Measurements from ENCODE around the gene RDH13. TPM values are rescaled to one million over a fixed set of nuclear protein-coding genes. Genes with fewer than 3 reads are reported as not detected.
A peak's percentile ranks its signal among the peaks of the same experiment; 100 is the strongest.

Gene RDH13
- total and polyA plus RNA-seq, 12 donors = 21.4 to 72.0 (median 53.2) TPM

DNA sequence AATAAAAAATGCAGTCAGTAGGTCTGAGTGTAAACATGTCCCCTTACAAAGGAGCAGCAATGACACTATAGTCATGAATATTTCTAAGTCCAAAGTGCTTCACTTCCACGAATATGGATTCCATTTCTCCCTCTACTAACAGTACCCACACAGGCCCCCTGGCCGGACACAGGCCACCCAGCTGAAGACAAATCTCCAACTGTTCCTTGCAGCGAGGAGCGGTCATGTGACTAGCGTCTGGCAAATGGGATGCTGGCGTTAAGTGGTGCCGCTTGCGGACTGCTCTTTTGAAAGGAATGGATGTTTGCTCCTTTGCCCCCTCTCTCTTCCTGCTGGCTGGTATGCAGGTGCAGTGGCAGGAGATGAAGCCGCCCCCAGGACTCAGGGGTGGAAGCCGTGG is 38.3 kb upstream of the RDH13 start:
- intact Hi-C loops (cut with DNase I) = no loop called here
- TF ChIP-seq, protein P1, sequence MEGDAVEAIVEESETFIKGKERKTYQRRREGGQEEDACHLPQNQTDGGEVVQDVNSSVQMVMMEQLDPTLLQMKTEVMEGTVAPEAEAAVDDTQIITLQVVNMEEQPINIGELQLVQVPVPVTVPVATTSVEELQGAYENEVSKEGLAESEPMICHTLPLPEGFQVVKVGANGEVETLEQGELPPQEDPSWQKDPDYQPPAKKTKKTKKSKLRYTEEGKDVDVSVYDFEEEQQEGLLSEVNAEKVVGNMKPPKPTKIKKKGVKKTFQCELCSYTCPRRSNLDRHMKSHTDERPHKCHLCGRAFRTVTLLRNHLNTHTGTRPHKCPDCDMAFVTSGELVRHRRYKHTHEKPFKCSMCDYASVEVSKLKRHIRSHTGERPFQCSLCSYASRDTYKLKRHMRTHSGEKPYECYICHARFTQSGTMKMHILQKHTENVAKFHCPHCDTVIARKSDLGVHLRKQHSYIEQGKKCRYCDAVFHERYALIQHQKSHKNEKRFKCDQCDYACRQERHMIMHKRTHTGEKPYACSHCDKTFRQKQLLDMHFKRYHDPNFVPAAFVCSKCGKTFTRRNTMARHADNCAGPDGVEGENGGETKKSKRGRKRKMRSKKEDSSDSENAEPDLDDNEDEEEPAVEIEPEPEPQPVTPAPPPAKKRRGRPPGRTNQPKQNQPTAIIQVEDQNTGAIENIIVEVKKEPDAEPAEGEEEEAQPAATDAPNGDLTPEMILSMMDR (IDR thresholded peaks at IDR 0.05) = no peak
- Histone ChIP-seq H3K4me3 (no peak overlapping the region), H3K27me3 (no peaks in the 10 kb centered on the region), H3K9me3 (peaks cover 0 to 10% (median 4%) of the 10 kb centered on the region in 11 donors), H3K27ac (peak overlapping the region in 1 of 10 donors; percentile 71), H3K4me1 (peaks cover 5 to 32% (median 25%) of the 10 kb centered on the region in 9 donors), H3K36me3 (peaks cover 5 to 78% (median 46%) of the 10 kb centered on the region in 9 donors)
- DNase-seq = no peak
- whole genome bisulfite sequencing, 2 donors = 85 to 90% methylated on average over 10 of the region's 10 CpGs
- ATAC-seq = no peak

DNA sequence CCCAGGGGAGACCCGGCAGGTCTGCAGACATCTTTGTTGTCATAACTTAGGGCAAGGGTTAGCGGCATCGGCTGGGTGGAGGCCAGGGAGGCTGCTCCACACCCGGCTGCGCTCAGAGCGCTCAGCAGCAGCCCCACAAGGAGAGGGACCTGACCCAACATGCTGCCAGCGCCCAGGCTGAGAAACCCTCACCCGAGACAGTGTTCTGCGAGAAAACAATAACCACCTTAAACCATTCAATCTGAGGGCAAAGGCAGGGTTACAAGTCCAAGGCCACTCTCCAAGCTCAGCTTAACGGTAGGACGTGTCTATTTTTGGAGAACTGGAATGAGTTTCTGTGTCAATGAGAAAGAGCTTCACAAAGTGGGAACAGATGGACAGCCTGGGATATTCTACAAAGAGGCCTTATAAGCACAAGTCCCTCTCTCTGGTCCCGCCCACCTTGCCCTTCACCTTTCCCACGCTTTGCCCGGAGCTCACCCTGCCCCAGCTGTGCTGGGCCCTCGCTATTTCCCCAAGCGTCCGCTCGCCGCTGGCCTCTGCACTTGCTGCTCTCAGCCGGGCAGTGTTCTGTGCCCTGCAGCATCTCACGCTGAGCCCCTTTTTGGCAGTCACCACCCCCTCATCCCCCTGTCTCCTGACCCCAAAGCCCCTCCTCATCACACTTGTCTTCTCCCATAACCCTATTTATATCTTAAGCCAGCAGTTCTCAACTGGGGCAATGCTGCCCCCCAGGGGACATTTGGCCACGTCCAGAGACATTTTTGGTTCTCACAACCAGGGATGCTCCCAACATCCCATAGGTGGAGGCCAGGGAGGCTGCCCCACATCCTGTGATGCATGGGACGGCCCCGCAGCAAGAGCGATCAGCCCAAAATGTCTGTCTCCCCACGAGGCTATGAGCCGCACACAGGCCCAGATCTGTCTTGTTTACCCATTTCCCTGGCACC is 36.9 kb upstream of the RDH13 start:
- TF ChIP-seq, protein P1 (IDR thresholded peaks at IDR 0.05) = peak in 6 of 9 donors; percentile 18 to 43 (median 28)
- H3K36me3 ChIP-seq = peaks cover 9 to 82% (median 55%) of the 10 kb centered on the region in 9 donors
- DNase-seq (peak; percentile 66 to 67), ATAC-seq (peak; percentile 54 to 82 (median 62))
- H3K27me3 ChIP-seq = no peaks in the 10 kb centered on the region
- intact Hi-C loops (cut with DNase I) = no loop called here
- peak overlapping the region in 1 of 10 donors; percentile 12 for H3K4me3 ChIP-seq
- H3K27ac ChIP-seq = peak overlapping the region in 8 of 10 donors; percentile 1 to 72 (median 58)
- peaks cover 0 to 10% (median 4%) of the 10 kb centered on the region in 11 donors for H3K9me3 ChIP-seq
- WGBS, 2 donors = 64 to 65% methylated on average over 27 of the region's 27 CpGs
- peaks cover 5 to 32% (median 25%) of the 10 kb centered on the region in 9 donors for H3K4me1 ChIP-seq

DNA sequence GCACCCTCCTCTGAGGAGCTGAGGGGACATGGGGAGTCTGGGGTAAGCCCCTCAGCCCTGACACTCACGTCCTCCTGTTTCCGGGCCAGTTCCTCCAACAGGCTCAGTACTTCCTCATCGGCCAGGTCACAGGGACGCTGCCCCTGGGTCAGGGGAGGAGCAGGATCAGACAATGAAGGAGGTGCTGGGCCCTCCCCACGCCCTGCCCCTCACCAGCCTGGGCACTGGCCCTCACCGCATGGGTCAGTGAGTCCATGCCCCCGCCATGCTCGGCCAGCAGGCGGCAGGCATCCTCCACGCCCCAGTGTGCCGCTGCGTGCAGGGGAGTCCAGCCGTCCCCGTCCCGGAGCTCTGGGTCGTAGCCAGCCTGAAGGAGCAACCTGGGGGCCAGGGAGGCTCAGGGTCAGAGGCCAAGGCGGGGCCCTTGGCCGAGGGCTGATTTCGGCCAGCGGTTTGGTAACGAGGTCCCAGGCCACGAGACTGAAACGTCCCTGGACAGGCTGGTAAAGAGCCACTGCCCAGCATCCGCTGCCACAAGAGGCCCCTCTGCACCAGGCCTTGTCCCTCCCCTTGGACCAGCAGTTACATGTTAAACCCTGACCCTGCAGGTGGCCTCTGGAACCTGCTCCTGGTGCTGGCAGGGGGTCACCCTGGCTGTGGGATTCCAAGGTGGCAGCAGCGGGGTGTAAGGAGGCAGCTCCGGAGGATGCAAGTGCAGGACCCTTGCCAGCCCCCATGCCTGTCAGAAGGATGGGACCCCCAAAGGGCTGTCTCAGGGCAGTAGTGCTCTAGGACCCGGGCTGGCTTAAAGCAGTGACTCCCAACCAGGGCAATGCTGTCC is 36.0 kb upstream of the RDH13 start:
- Histone ChIP-seq H3K4me3 (peak overlapping the region in 1 of 10 donors; percentile 12), H3K36me3 (peaks cover 9 to 85% (median 62%) of the 10 kb centered on the region in 9 donors), H3K27ac (peak overlapping the region in 8 of 10 donors; percentile 1 to 72 (median 58)), H3K27me3 (no peaks in the 10 kb centered on the region), H3K4me1 (peaks cover 5 to 36% (median 25%) of the 10 kb centered on the region in 9 donors), H3K9me3 (peaks cover 0 to 10% (median 4%) of the 10 kb centered on the region in 11 donors)
- DNase-seq (no peak), ATAC-seq (peak in 6 of 8 donors; percentile 2 to 49 (median 7))
- WGBS, 2 donors = 83 to 84% methylated on average over 27 of the region's 27 CpGs
- TF ChIP-seq, protein P1 (IDR thresholded peaks at IDR 0.05) = peak in 3 of 9 donors; percentile 7 to 28 (median 15)
- intact Hi-C loops (cut with DNase I) = no loop called here
